HG03066 (cell line): ENCODE data around the gene FAM162A.

Source experiments
- ATAC-seq: cut with Tn5 transposase; IDR thresholded peaks from one replicate; pipeline ENCODE4 v1.9.1; 2021; ENCODE audit warnings: low read depth; ENCODE audit not compliant: unreplicated experiment

The FAM162A gene

GRCh38 chr3:122382888-122383666 is 905 bp upstream of the FAM162A start, which contains the start of gene MIX23:
TSS of gene MIX23 (minus strand) at chr3:122383231. CDS start at chr3:122383224, 7 bp downstream.
- ATAC-seq = peak; percentile 49

- ATAC-seq = no peak
Measured at GRCh38 chr3:122387709-122388108, 3.7 kb downstream of the FAM162A start.

- ATAC-seq = no peak
Measured at GRCh38 chr3:122389197-122389596, 5.2 kb downstream of the FAM162A start.

- ATAC-seq = no peak
Measured at GRCh38 chr3:122389892-122390291, 5.9 kb downstream of the FAM162A start.

- no peak for ATAC-seq
Measured at GRCh38 chr3:122390665-122391064, 6.7 kb downstream of the FAM162A start.

GRCh38 chr3:122391681-122392446 is 7.9 kb downstream of the FAM162A start:
- ATAC-seq = no peak

- ATAC-seq = no peak
Measured at GRCh38 chr3:122392868-122393844, 9.2 kb downstream of the FAM162A start.

- ATAC-seq = no peak
Measured at GRCh38 chr3:122394173-122394572, 10.2 kb downstream of the FAM162A start.

GRCh38 chr3:122395582-122395981 is 11.6 kb downstream of the FAM162A start:
- no peak for ATAC-seq

- ATAC-seq = no peak
Measured at GRCh38 chr3:122396511-122396910, 12.5 kb downstream of the FAM162A start.

GRCh38 chr3:122397201-122397600 is 13.2 kb downstream of the FAM162A start:
- ATAC-seq = no peak

- no peak for ATAC-seq
Measured at GRCh38 chr3:122398920-122399319, 14.9 kb downstream of the FAM162A start.

GRCh38 chr3:122403489-122403888 is 19.5 kb downstream of the FAM162A start:
- no peak for ATAC-seq

GRCh38 chr3:122405015-122405414 is 21.0 kb downstream of the FAM162A start:
- ATAC-seq = no peak

- no peak for ATAC-seq
Measured at GRCh38 chr3:122406198-122406597, 22.2 kb downstream of the FAM162A start.

- ATAC-seq = no peak
Measured at GRCh38 chr3:122407946-122408345, 24.0 kb downstream of the FAM162A start.

- ATAC-seq = no peak
Measured at GRCh38 chr3:122409446-122409845, 25.5 kb downstream of the FAM162A start.

GRCh38 chr3:122410111-122410510 is 26.1 kb downstream of the FAM162A start:
- no peak for ATAC-seq

GRCh38 chr3:122410639-122411038 is 26.7 kb downstream of the FAM162A start:
- ATAC-seq = no peak

- ATAC-seq = no peak
Measured at GRCh38 chr3:122414391-122414790, 30.4 kb downstream of the FAM162A start.
